H1 (cell line): ENCODE measurements around the gene KIF26B. TPM values are rescaled to one million over a fixed set of nuclear protein-coding genes. Genes with fewer than 3 reads are reported as not detected.

Experiments used
- CTCF ChIA-PET: fragments of 300-600 bp; sonication (Branson Sonifier 250); formaldehyde crosslinking; loops from one replicate; lab custom pipeline; 2021; ENCODE audit not compliant: partially characterized antibody; lab: Charles Lee
- POLR2A ChIA-PET: fragments of 300-600 bp; sonication (Branson Sonifier 250); formaldehyde crosslinking; loops from one replicate; lab custom pipeline; 2021; ENCODE audit warnings: inconsistent platforms; ENCODE audit not compliant: partially characterized antibody; lab: Charles Lee
- DNase-seq, 2 experiments: peaks; one replicate each; pipeline versions ENCODE4 v3.0.0 to v3.0.0-alpha.2; 2010 to 2022; ENCODE audit warnings: low spot score in 2 of 2, low read depth in 1 of 2, mixed read lengths in 1 of 2
- FAIRE-seq: peaks from 2 replicates; lab custom pipeline; 2011; peaks lifted over from hg19 to GRCh38; lab: Jason Lieb, UNC
- H2AFZ ChIP-seq: 2 replicates; pipeline ENCODE4 v1.8.1; 2012; ENCODE audit warnings: low read length, inconsistent platforms
- H2AK5ac ChIP-seq: 2 replicates; pipeline ENCODE4 v1.6.1; 2013; ENCODE audit warnings: low read depth, low read length
- H2BK120ac ChIP-seq: replicated peaks from 2 replicates; pipeline ENCODE3; 2013; ENCODE audit warnings: low read depth, low read length, inconsistent platforms
- H2BK12ac ChIP-seq: 2 replicates; pipeline ENCODE4 v1.6.1; 2013; ENCODE audit warnings: low read depth, low read length
- H2BK15ac ChIP-seq: 2 replicates; pipeline ENCODE4 v1.6.1; 2013; ENCODE audit warnings: low read length
- H2BK20ac ChIP-seq: 2 replicates; pipeline ENCODE4 v1.6.1; 2013; ENCODE audit warnings: low read length
- H2BK5ac ChIP-seq: 2 replicates; pipeline ENCODE4 v1.6.1; 2013; ENCODE audit warnings: low read depth, low read length
- H3K14ac ChIP-seq: 2 replicates; pipeline ENCODE4 v1.6.1; 2013; ENCODE audit warnings: inconsistent platforms; ENCODE audit not compliant: insufficient read length
- H3K18ac ChIP-seq: 2 replicates; pipeline ENCODE4 v1.6.1; 2013; ENCODE audit warnings: low read length; ENCODE audit errors: extremely low read depth
- H3K23ac ChIP-seq: 2 replicates; pipeline ENCODE4 v1.6.1; 2013; ENCODE audit warnings: inconsistent platforms; ENCODE audit not compliant: insufficient read length
- H3K23me2 ChIP-seq: 2 replicates; pipeline ENCODE4 v1.6.1; 2013; ENCODE audit warnings: low read depth, low read length
- H3K27ac ChIP-seq: 2 replicates; pipeline ENCODE4 v1.6.1; 2011; ENCODE audit warnings: low read depth, low read length, inconsistent platforms
- H3K27me3 ChIP-seq, 4 experiments: replicated peaks in 1 of 4; 1 replicate in 1 of 4; 2 replicates in 3 of 4; pipeline versions ENCODE4 v1.6.1 to v1.8.1; 2011 to 2013; ENCODE audit warnings: low read length in 3 of 4, mild to moderate bottlenecking in 3 of 4, inconsistent platforms in 2 of 4, mixed read lengths in 2 of 4, moderate library complexity in 1 of 4; ENCODE audit not compliant: control insufficient read depth in 3 of 4, insufficient read depth in 3 of 4; ENCODE audit errors: extremely low read depth in 1 of 4
- H3K36me3 ChIP-seq, 4 experiments: 2 replicates each; pipeline versions ENCODE4 v1.6.1 to v1.8.1; 2011 to 2013; ENCODE audit warnings: mild to moderate bottlenecking in 4 of 4, low read length in 3 of 4, moderate library complexity in 2 of 4, control low read depth in 1 of 4, inconsistent platforms in 1 of 4; ENCODE audit not compliant: insufficient read depth in 4 of 4, control insufficient read depth in 2 of 4
- H3K4ac ChIP-seq: replicated peaks from 2 replicates; pipeline ENCODE3; 2013; ENCODE audit warnings: low read length, low read depth, mixed read lengths, inconsistent platforms; ENCODE audit not compliant: insufficient read length
- H3K4me1 ChIP-seq, 4 experiments: replicated peaks in 1 of 4; 1 replicate in 1 of 4; 2 replicates in 3 of 4; pipeline versions ENCODE4 v1.6.1 to v1.8.1; 2011 to 2013; ENCODE audit warnings: low read length in 3 of 4, inconsistent platforms in 2 of 4, mixed read lengths in 1 of 4; ENCODE audit not compliant: insufficient read depth in 4 of 4, control insufficient read depth in 3 of 4
- H3K4me2 ChIP-seq, 2 experiments: 2 replicates each; pipeline versions ENCODE4 v1.6.1 to v1.8.1; 2011 to 2013; ENCODE audit warnings: low read depth in 2 of 2, low read length in 2 of 2, control low read depth in 1 of 2, inconsistent platforms in 1 of 2, mild to moderate bottlenecking in 1 of 2; ENCODE audit not compliant: insufficient read depth in 1 of 2
- H3K4me3 ChIP-seq, 4 experiments: fragments of 200-600, 300-600 bp in 1 of 4; sonication (generic), shearing (Covaris generic), sonication (Bioruptor Twin) in 1 of 4; 2 replicates each; pipeline versions ENCODE4 v1.5.1 to v1.8.1; 2011 to 2016; ENCODE audit warnings: low read length in 4 of 4, low read depth in 3 of 4, control low read depth in 2 of 4, inconsistent platforms in 2 of 4, mild to moderate bottlenecking in 2 of 4, mixed read lengths in 1 of 4, moderate library complexity in 1 of 4; ENCODE audit not compliant: insufficient read depth in 2 of 4; ENCODE audit errors: extremely low read depth in 1 of 4
- H3K56ac ChIP-seq: replicated peaks from 2 replicates; pipeline ENCODE3; 2013; ENCODE audit warnings: low read depth, mild to moderate bottlenecking, mixed read lengths, low read length, inconsistent platforms; ENCODE audit not compliant: insufficient read length
- H3K79me1 ChIP-seq: 2 replicates; pipeline ENCODE4 v1.6.1; 2013; ENCODE audit warnings: low read depth, low read length, control low read depth
- H3K79me2 ChIP-seq, 2 experiments: 2 replicates each; pipeline versions ENCODE4 v1.6.1 to v1.8.1; 2012 to 2013; ENCODE audit warnings: low read length in 2 of 2, mild to moderate bottlenecking in 2 of 2, inconsistent platforms in 1 of 2; ENCODE audit not compliant: insufficient read depth in 2 of 2, control insufficient read depth in 1 of 2
- H3K9ac ChIP-seq, 4 experiments: replicated peaks in 1 of 4; 1 replicate in 1 of 4; 2 replicates in 3 of 4; pipeline versions ENCODE4 v1.6.1 to v1.8.1; 2011 to 2013; ENCODE audit warnings: low read depth in 3 of 4, low read length in 3 of 4, control low read depth in 2 of 4, mild to moderate bottlenecking in 2 of 4, moderate library complexity in 2 of 4, inconsistent platforms in 1 of 4; ENCODE audit errors: extremely low read depth in 1 of 4
- H3K9me3 ChIP-seq, 2 experiments: 2 replicates each; pipeline versions ENCODE4 v1.6.1 to v1.8.1; 2012 to 2013; ENCODE audit warnings: mild to moderate bottlenecking in 2 of 2, moderate library complexity in 2 of 2, control low read depth in 1 of 2, inconsistent platforms in 1 of 2, low read depth in 1 of 2, low read length in 1 of 2, mixed read lengths in 1 of 2; ENCODE audit not compliant: insufficient read depth in 2 of 2
- H4K20me1 ChIP-seq, 2 experiments: replicated peaks in 1 of 2; 2 replicates each; pipeline versions ENCODE3 to v1.8.1; 2011 to 2013; ENCODE audit warnings: inconsistent platforms in 2 of 2, low read length in 2 of 2, mild to moderate bottlenecking in 1 of 2; ENCODE audit not compliant: insufficient read depth in 2 of 2, control insufficient read depth in 1 of 2
- H4K5ac ChIP-seq: 2 replicates; pipeline ENCODE4 v1.6.1; 2013; ENCODE audit warnings: low read length, low read depth, mixed read lengths, inconsistent platforms; ENCODE audit not compliant: insufficient read length
- H4K8ac ChIP-seq: 2 replicates; pipeline ENCODE4 v1.8.0; 2013; ENCODE audit warnings: mild to moderate bottlenecking, moderate library complexity, low read length, inconsistent platforms; ENCODE audit not compliant: insufficient read depth; ENCODE audit errors: extremely low read depth
- H4K91ac ChIP-seq: replicated peaks from 2 replicates; pipeline ENCODE3; 2013; ENCODE audit warnings: low read length, mixed read lengths, inconsistent platforms; ENCODE audit not compliant: insufficient read length
- CREB1 ChIP-seq: IDR thresholded peaks from 2 replicates; pipeline ENCODE4 v1.6.1; 2012; ENCODE audit warnings: inconsistent platforms
- EP300 ChIP-seq, 2 experiments: IDR thresholded peaks; 1 replicate in 1 of 2; 2 replicates in 1 of 2; pipeline ENCODE4 v1.6.1; 2011 to 2012; ENCODE audit warnings: low read depth in 2 of 2, low read length in 2 of 2, mild to moderate bottlenecking in 2 of 2, borderline replicate concordance in 1 of 2, inconsistent platforms in 1 of 2, moderate library complexity in 1 of 2
- HDAC6 ChIP-seq: IDR thresholded peaks from one replicate; pipeline ENCODE4 v1.7.1; 2012; ENCODE audit warnings: low read depth, mild to moderate bottlenecking, inconsistent platforms, low read length, moderate library complexity
- WGBS, 2 experiments: shearing (Covaris generic) in 1 of 2; methylation state at CpG; one replicate each; pipeline versions ENCODE4 v1.1.6 to v1.1.7; 2013 to 2015; ENCODE audit warnings: low lambda C conversion rate in 2 of 2, mixed read lengths in 2 of 2, inconsistent platforms in 1 of 2, low coverage in 1 of 2, missing lambda C conversion rate in 1 of 2; ENCODE audit not compliant: insufficient replicate concordance in 2 of 2, insufficient coverage in 1 of 2, insufficient read length in 1 of 2; ENCODE audit errors: extremely low coverage in 1 of 2, missing lambda C conversion rate in 1 of 2; 5-methylcytosine and 5-hydroxymethylcytosine counted together
- polyA plus RNA-seq, 7 experiments: library from polyadenylated mRNA; depleted of rRNA in 3 of 7; stranded (reverse) in 5 of 7; unstranded in 2 of 7; fragments of >200 nt in 5 of 7; fragments of 200-250 nt in 2 of 7; gene quantifications; 1 replicate in 5 of 7; 2 replicates in 1 of 7; 4 replicates in 1 of 7; pipeline versions ENCODE4 v1.2.1 to v1.2.3, GENCODE V29; 2011 to 2013; ENCODE audit warnings: missing spikeins in 2 of 7, mixed read lengths in 2 of 7
- total RNA-seq: library from RNA; stranded (reverse); fragmentation: NEBNext Ultra II Directional; extraction: Animal tissue kit (Norgen Biotek cat#: 25700); gene quantifications from 2 replicates; pipeline ENCODE4 v1.2.1, GENCODE V29; 2021

KIF26B gene
- total and polyA plus RNA-seq, 2 of the 8 experiments (the other 6 are each of a cell fraction or from before 2014, with no cell fraction given), result 0.06 to 0.28 TPM

DNA sequence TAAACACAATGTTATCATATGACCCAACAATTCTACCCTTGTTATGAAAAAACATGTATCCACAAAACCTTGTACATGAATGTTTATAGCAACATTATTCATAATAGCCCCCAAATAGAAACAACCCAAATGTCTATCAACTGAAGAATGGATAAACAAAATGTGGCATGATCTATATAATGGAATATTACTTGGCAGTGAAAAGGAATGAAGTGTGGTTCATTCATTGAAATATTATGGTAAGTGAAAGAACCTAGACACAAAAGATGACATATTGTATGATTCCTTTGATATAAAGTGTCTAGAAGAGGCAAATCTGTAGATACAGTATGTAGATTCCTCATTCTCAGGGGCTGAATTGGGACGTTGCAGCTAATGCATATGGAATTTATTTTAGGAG is 151.2 kb downstream of the KIF26B start:
- H3K4me1 ChIP-seq, result peaks cover 4 to 7% (median 5%) of the 10 kb centered on the region in 4 experiments; a peak in 6 of 7 replicates
- H4K8ac ChIP-seq, result no peak overlapping the region
- no peak overlapping the region for H3K4me2 ChIP-seq
- no peaks in the 10 kb centered on the region for H4K20me1 ChIP-seq
- no peak for FAIRE-seq
- H2BK120ac ChIP-seq, result no peak overlapping the region
- H3K79me2 ChIP-seq, result no peaks in the 10 kb centered on the region
- no peak overlapping the region for H4K5ac ChIP-seq
- no peak overlapping the region for H2BK12ac ChIP-seq
- H2BK15ac ChIP-seq, result no peak overlapping the region
- ChIA-PET POLR2A (no interaction called here), CTCF (no interaction called here)
- no peak overlapping the region for H3K18ac ChIP-seq
- H3K23ac ChIP-seq, result no peak overlapping the region
- H2AK5ac ChIP-seq, result no peak overlapping the region
- H3K9ac ChIP-seq, result no peak overlapping the region
- H3K4ac ChIP-seq, result no peak overlapping the region
- no peak overlapping the region for H3K56ac ChIP-seq
- H3K23me2 ChIP-seq, result no peaks in the 10 kb centered on the region
- WGBS, 2 experiments, result 100% methylated on average over 1 of the region's 1 CpG; no CpG with 5 or more reads in 1 of the 2 experiments
- no peak overlapping the region for H3K27ac ChIP-seq
- DNase-seq, result no peak
- no peak overlapping the region for H2AFZ ChIP-seq
- no peaks in the 10 kb centered on the region for H3K9me3 ChIP-seq
- H3K36me3 ChIP-seq, result no peaks in the 10 kb centered on the region
- no peak overlapping the region for H3K14ac ChIP-seq
- H3K4me3 ChIP-seq, result no peak overlapping the region
- no peak overlapping the region for H2BK5ac ChIP-seq
- H3K27me3 ChIP-seq, result no peaks in the 10 kb centered on the region
- H4K91ac ChIP-seq, result no peak overlapping the region
- H2BK20ac ChIP-seq, result no peak overlapping the region
- H3K79me1 ChIP-seq, result no peaks in the 10 kb centered on the region
- no peak for TF ChIP-seq HDAC6
- TF ChIP-seq CREB1, result no peak
- TF ChIP-seq EP300 (IDR thresholded peaks at IDR 0.05; ENCODE audit: borderline replicate concordance in 1 of 2, low read depth in 2 of 2, low read length in 2 of 2), result no peak
